Measurements from ENCODE around the gene CFAP73.

- TF ChIP-seq CTCF (conservative IDR thresholded peaks at IDR 0.05) (no peak), ZFX (IDR thresholded peaks at IDR 0.05) (no peak)
Observed at GRCh38 chr12:113164014-113164413, 14.5 kb downstream of the CFAP73 start.
